ENCODE measurements around the gene TRPV3.
"Not testable (repeated sequence)": the region's sequence is repeated elsewhere in the genome, so short reads cannot be mapped to it uniquely, and the experiment has no call there.

Gene TRPV3

DNA sequence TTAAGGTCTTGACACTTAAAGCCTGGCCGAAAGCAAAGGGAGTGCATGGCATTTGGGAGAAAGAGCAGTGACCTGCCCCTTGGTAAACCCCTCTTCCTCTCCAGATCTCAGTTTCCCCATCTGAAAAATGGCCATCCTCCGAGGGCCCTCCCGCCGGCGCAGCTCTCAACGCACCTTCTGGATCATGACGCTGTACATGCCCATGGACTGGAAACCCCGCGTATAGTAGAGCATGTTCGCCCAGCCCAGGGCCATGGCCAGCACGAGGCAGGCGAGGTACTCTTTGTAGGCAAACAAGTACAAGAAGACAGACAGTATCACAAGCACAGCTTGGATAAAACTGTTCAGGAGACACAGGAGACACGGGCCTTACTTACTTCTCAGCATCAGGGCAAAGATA is 33.6 kb downstream of the TRPV3 start:
- DNase-seq (ENCODE audit: low read depth in 2 of 2), result no peak

DNA sequence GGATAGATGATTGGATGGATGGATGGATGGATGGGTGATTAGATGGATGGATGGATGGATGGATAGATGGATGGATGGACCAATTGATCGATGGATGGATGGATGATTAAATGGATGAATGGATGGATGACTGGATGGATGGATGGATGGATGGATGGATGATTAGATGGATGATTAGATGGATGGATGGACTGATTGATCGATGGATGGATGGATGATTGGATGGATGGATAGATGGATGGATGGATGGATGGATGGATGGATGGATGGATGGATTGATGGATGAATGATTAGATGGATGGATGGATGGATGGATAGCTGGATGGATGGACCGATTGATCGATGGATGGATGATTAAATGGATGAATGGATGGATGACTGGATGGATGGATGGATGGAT is 38.1 kb downstream of the TRPV3 start:
- not testable (repeated sequence) for DNase-seq (ENCODE audit: low read depth in 2 of 2)

DNA sequence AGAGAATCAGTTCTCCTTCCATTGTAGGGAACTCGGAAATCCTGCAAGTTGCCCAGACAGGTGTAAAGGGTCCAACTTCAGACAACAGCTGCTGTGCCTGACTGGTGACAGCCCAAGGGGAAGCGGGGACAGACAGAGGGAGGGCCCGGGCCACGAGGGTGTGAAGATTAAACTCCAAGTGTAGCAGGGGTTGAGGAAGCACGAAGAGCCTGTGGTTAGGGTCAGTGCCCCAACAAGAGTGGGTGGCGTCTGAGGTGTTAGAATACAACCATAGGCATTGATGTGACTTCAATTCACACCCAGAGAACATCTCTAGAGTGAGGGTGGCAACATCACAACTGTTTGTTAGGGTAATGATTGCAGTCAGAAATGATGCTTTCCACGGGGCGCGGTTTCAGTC is 42.7 kb downstream of the TRPV3 start:
- no peak for DNase-seq (ENCODE audit: low read depth in 2 of 2)

DNA sequence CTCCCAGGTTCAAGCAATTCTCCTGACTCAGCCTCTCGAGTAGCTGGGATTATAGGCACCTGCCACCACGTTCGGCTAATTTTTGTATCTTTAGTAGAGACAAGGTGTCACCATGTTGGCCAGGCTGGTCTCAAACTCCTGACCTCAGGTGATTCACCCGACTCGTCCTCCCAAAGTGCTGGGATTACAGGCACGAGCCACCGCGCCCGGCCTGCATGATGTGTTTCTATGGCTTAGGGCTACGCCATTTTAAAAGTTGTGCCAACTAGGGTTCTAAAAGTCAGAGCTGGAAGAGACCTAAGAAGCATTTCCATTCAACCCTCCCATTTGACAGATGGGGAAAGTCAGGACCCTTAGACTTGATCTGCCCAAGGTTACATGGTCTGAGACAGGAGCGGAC is 43.4 kb downstream of the TRPV3 start:
- DNase-seq (ENCODE audit: low read depth in 2 of 2), result not testable (repeated sequence)

DNA sequence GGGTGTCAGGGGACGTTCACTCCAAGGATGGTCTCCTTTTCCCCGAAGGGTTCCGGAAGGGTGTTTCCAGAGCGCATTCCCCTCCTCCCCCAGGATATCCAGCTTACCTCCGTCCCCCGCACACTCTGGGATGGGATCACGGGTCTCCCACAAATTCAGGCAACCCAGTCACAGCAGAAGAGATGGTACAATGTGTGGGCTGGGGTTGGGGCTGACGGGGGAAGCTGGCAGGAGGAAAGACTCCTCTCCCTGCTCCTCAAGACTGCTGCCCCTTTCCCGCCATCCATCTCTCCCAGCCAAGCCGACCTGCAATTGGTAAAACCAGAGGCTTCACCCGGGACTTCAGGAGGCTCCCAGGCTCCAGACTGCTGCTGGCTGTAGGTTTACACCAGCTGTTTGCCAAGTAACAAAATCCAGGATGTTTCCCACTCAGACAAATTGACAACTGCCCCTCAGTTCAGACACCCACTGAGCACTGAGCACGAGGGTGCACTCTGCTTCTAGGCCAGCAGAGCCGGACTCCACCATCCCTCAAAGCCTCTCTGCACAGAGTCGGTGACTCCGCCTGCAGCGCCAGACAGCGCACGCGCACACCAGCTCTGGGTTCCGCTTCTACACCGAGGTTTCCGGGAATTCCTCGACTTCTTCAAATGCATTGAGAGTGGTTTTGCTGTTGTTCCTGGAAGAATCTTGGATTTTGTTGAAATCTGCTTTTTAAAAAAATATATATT is 44.1 kb downstream of the TRPV3 start:
- no peak for DNase-seq (ENCODE audit: low read depth in 2 of 2)

DNA sequence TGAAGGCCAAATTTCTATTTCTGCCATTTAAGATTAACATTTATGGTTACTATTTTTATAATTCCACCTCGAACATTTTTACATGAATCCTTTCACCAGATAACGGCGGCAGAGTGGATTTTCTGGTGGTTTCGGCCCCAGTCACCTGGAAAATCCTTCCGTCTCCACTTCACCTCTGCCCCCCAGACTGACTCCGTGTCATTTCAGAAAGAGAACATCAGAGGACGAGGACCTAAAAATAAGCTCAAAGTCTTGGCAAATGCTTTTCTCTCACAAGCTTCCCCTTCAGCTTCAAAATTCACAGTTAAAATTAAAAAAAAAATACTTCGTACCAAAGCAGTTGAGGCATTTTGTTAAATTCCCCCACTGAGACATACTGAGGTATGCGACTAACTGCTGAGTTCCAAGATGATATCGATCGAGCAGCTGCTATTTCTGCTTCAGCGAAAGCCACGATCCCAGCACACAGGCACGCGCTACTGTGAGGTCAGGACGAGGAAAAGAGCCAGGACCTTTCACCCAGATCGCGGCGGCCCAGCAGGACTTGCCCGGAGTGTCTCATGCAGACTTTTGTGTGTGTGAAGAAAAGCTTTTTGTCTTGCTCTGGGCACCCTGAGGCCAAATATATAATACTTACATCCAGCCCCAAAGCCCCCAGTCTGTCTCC is 45.0 kb downstream of the TRPV3 start:
- DNase-seq (ENCODE audit: low read depth in 2 of 2), result no peak

DNA sequence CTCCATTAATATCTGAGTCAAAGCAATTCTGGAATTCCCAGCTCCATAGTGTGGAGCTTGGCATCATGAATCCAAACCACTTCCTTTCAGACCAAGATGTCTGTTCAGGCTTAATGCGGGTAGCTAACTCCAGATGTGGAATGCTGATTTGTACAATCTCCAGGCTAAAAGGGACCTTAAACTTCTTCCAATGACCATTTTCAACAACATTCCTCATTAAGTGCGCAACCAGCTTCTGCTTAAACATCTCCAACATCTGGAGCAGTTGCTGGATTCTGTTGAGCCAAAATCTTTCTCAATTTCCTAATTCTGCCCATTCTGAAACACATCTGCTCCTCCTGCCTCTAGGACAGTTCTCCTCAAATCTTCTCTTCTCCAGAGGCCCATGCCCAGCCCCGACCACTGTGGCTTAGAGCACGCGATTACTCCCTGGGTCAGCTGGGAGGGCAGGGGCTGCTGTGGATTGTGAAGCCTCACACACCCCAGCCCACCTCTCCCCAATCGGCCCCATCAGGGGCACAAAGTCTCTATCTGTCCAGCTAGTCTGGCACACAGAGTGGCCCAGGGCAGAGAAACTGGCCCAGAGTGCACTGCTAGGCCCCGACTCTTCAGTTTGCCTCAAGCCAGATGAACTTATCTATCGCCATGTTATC is 45.6 kb downstream of the TRPV3 start:
- DNase-seq (ENCODE audit: low read depth in 2 of 2), result no peak

DNA sequence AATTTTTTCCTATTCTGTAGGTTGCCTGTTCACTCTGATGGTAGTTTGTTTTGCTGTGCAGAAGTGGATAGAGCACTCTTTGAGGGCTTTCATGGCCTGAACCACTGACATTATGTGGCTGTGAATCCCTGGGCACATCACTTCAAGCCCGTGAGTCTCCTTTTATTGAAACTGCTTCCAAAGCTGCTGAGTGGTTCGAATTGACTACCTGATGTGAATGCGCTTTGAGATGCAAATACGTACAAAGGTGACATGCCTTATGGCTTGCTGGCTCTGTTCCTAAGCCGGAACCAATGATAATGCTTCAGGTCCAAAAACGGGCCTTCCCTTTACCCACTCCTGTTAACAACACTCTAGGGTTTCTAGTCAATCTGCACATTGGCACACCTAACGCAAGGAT is 47.5 kb downstream of the TRPV3 start:
- DNase-seq (ENCODE audit: low read depth in 2 of 2), result no peak

DNA sequence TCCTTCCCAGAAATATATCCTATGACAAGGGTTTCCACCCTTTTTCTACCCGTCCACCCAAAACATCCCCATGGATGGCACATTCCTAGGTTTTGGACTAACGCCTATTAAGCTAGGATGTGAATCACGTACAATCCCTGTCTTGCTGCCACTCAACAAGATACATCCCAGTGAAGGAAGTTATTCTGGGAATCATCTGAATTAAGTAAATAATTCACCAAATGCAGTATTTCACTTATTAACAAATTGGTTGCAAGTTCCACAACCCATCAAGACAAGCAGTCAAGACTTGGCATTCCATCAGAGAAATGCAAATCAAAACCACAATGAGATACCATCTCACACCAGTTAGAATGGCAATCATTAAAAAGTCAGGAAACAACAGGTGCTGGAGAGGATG is 49.7 kb downstream of the TRPV3 start:
- DNase-seq (ENCODE audit: low read depth in 2 of 2), result no peak

DNA sequence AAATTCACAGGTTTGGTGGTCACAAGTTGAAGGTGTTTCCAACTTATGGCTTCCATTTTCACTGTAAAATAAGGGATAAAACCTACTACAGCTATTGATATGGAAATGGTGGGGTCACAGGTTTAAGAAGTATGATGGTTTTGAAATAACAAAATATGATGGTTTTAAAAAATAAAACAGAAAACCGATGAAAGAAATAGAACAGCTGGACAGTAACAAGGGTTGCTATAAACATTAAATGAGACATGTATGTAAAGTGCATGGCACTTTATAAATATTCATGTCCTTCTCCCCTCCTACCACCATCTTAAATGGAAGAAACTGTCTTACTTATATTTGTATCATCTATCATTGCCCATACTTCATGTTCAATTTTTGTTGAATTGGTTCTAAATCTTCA is 50.5 kb downstream of the TRPV3 start:
- no peak for DNase-seq (ENCODE audit: low read depth in 2 of 2)

DNA sequence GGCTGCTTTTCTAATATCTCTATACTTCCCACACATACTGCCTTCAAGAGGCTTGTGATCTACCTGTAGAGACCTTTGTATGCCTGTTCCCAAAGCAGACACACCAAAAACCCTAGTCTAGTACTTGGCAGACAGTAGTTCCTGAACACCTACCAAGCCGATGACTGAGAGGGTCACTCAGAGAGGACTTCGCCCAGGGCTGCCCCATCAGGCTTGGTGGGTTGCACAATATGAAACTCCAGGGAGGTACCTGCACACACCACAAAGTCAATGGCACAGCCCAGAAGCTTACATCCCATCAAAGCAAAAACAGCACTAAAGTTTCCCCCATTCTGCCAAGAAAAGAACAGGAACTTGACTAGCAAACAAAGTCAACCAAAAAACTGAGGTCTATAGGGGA is 51.6 kb downstream of the TRPV3 start:
- DNase-seq (ENCODE audit: low read depth in 2 of 2), result no peak

DNA sequence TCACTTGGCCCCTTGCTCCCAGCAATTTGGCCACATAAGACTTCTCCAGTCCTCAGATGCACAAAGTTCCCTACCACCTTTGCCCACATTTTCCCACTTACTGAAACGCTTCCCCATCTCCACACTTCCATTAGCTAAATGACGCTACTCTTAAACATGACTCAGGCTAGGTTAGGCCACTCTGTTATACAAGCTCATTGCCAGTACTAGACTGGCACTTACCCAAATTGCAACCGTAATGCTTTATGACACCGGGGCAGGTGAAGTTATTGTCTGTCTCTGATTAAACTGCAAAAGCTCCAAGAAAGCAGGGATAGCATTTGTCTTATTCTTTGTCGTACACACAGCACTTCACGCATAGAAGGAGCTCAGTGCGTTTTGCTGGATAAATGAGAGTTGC is 52.6 kb downstream of the TRPV3 start:
- DNase-seq (ENCODE audit: low read depth in 2 of 2), result no peak

DNA sequence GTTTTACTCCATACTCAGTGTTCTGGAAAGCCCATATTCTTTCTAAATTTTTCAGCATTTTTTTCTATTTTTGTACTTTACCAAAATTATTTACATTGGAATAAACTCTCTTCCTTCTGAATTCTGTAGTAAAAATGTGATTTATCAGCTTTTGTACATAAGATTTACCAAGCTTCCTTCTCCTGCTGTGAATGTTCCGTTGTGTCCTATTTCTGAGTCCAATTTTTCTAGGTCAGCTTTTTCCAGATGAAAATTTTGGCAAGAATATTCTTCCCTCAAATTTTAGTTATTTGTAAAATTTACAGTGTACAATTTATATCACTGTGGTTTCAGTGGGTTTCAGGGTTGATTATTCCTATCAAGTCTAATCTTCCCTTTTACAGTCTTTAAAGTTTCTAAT is 54.3 kb downstream of the TRPV3 start:
- DNase-seq (ENCODE audit: low read depth in 2 of 2), result no peak

DNA sequence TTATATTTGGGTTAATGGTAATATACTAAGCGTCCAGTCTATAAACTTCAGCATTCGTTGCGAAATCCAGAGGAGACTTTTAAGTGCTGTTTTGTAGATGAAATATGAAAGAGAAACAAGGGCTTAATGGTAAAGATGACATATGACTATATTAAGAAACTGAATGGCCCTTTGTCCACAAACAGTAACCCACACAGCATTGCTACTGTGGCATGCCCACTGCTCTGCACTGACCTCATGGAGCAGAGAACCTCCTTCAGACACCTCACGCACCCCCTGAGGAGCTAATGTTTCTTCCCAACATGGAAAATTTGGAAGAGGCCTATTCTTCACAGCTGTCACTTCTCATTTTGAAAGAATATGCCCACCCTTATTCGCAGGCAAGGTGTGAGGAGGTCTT is 55.1 kb downstream of the TRPV3 start:
- no peak for DNase-seq (ENCODE audit: low read depth in 2 of 2)

DNA sequence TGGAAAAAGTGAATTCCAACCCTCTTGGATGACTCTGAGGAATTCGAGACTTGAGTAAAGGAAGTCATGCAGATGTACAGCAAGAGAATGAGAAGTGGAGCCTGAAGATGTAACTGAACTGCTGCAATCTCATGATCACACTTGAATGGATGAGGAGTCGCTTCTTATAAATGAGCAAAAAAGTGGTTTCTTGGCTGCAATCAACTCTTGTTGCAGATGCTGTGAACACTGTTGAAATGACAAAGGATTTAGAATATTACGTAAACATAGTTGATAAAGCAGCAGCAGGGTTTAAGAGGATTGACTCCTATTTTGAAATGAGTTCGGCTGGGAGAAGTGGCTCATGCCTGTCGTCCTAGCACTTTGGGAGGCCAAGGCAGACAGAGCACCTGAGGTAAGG is 56.3 kb downstream of the TRPV3 start:
- no peak for DNase-seq (ENCODE audit: low read depth in 2 of 2)

DNA sequence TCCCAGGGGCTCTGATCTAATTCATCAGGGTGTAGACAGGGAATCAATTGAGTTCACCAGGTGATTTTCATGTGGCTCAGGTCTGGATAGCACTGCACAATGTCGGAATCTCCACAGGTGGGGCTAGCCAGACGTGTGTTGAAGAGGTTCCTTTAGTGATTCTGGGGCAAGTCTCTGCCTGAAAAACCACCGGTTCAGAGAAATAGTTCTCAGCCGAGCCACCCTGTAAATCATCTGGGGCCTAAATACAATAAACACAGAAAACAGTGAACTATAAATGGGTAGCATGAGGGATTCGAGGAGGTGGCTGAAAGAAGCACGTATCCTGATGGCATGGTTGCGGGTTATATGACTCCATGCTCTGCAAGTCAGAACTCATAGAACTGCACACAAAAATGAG is 60.5 kb downstream of the TRPV3 start:
- DNase-seq (ENCODE audit: low read depth in 2 of 2), result no peak

DNA sequence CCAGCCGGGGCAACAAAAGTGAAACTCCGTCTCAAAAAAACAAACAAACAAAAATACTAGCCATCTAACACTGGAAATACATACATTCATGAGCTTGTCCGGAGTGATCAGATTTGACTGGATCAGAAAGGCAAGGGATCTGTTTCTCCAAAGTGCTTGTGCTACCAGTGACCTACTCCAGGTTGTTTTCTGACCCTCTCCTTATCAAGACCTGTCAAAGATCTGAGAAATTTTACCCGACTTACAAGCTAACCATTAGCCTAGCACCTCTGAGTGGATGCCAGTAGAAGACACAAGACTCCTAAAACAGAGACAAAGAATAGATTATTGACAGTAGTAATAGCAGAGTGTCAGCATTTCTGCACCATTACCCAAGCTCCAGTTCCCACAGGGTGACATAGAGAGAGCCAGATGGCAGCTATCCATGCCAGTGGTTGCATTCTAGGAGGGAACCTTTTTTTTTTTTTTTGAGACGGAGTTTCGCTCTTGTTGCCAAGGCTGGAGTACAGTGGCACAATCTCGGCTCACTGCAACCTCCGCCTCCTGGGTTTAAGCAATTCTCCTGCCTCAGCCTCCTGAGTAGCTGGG is 72.0 kb downstream of the TRPV3 start:
- DNase-seq (ENCODE audit: low read depth in 2 of 2), result no peak

DNA sequence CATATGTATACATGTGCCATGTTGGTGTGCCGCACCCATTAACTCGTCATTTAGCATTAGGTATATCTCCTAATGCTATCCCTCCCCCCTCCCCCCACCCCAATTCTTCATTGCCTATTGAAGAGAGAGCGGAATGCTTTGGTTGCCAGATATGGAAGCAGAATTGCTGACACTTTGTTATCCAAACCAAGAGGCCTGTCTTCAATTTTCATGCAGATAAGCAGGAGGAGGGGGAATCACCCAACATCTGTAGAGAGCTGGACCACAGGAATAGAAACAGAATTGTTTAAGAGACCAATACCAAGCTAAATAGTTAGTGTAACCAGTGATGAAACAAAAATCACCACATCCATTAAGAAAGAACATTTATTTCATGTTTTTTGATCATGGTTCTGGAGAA is 74.8 kb downstream of the TRPV3 start:
- no peak for DNase-seq (ENCODE audit: low read depth in 2 of 2)

DNA sequence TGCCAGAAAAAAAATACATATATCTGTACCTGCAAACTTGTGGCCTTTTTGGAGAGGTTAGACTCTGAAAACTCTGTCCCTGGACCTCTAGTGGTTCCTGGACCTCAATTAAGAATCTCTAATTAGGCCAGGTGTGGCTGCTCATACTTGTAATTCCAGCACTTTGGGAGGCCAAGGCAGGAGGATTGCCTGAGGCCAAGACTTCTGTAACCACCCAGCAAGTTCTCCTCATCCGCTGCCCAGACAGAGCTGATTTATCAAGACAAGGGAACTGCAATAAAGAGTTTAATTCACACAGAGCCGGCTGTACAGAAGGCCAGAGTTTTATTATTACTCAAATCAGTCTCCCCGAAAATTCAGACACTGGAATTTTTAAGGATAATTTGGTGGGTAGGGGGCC is 77.6 kb downstream of the TRPV3 start:
- DNase-seq (ENCODE audit: low read depth in 2 of 2), result no peak

DNA sequence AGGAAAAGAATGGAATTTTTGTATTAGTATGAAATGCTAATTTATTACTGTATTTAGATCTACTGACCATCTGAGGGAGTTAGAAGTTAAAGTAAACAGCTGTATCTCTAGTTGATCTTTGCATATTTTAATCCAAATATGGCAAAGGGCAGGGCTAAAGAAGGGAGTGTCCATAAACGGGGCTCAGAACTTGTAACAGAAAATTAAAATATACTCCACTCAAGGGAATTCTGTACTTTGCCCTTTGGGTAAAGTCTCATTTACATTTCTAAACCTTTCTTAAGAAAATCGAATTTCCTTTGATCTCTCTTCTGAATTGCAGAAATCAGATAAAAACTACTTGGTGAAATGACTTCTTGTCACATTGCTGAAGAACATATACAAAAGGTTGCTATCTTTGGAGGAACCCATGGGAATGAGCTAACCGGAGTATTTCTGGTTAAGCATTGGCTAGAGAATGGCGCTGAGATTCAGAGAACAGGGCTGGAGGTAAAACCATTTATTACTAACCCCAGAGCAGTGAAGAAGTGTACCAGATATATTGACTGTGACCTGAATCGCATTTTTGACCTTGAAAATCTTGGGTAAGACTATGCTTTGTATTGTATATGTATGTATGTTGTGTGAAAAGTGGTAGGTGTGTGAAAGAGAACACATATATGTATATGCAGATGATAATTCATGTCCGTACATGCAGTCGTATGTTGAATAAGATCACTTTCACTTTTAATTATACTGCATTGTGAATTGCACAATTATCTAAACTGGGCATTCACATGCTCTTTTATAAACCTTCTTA is 81.6 kb downstream of the TRPV3 start, which contains the start of gene ASPA:
TSS of gene ASPA (plus strand) at position 186 of the 799 bp plus-strand sequence. CDS start at position 349, 163 bp downstream.
- DNase-seq (ENCODE audit: low read depth in 2 of 2), result no peak

DNA sequence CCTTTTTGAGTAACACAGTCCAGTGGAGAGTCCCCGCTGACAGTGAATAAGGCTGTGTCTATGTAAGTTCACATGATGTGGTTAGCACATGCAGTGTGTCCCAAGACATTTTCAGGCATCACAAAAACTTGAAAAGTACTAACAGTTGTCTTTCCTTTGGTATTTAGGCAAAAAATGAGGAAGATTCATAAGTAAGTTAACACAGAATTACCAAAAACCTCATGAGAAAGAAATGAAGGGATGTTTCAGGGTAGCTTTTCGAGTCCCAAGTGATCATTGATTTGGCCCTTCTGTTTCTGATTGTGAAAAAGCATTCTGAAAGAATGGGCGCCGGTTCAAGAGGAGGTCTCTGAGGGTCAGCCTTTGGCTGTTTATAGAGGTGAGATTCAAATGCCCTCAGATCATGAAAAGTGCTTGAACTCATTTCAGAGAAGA is 82.3 kb downstream of the TRPV3 start:
- DNase-seq (ENCODE audit: low read depth in 2 of 2), result no peak

DNA sequence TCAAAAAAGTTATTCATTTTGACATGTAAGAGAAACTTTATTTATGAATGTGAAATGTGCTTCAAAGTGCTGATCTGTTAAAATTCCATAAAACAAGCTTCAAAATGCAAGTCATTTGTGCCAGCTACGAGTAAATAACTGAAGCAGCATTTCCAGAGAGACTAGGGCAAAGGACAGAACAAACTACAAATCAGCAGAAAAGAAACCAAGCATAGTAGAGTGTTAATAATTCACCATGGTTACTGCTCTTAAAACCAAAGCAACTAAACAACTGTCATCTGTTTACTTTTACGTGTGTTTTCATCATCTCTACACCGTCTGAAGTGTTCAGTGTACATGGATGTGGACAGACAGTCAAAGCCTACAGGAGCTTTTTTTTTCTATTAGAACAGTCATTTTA is 83.4 kb downstream of the TRPV3 start:
- DNase-seq (ENCODE audit: low read depth in 2 of 2), result no peak

Data from stimulated activated CD8-positive, alpha-beta memory T cell treated with anti-CD3 and anti-CD28 coated beads, Interleukin-15, amount 100 ng/mL, for 48 hours (primary cell).